HG02678 (cell line): ENCODE data around the gene TNFRSF18.

Source experiments
- ATAC-seq: cut with Tn5 transposase; IDR thresholded peaks from one replicate; pipeline ENCODE4 v1.9.1; 2021; ENCODE audit warnings: mild to moderate bottlenecking, moderate library complexity; ENCODE audit not compliant: unreplicated experiment

Gene TNFRSF18

DNA sequence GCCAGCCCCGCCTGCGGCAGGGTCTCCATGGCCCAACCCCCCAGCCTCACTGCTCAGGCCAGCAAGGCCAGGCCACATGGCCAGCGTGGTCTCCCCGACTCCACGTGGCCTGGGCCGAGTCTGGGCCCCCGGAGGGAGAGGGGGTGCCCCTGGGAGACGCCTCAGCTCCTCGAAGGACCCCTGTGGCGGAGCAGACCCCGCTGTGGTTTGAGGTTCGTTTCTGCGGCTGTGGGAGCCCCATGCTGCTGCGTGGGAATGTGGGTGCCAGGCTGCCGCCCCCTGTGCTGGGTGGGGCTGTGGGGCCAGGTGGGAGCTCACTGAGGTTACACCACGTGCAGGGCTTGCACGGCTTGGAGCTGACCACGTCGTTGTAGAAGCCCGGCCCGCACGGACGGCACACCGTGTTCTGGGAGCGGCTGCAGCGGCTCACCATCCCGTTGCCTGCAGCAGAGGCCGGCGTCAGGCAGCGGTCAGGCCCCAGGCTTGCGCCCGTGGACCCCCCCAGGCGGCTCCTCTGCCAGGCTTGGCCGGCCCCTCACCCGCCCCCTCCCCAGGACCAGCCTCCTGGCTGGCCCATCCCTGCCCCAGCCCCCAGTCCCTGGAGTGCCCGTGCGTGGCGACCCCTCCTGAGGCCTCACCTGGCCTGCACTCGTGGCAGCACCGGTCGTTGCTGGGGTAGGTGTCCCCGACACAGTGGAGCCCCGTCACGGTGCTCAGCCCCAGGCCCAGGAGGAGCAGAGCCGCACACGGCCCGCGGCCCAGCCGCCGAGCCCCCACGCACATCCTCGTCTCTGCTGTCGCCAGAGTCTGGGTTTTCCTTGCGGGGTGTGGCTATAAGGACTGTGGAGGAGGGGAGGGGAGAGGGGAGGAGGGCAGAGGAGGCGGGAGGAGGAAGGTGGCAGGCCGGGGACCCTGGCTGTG, 7.2 kb upstream of the TNFRSF18 start, which contains the start of gene TNFRSF4:
TNFRSF4 (minus strand) TSS at position 809 of the 921 bp plus-strand sequence; CDS start at position 783, 26 bp downstream.
- no peak for ATAC-seq

DNA sequence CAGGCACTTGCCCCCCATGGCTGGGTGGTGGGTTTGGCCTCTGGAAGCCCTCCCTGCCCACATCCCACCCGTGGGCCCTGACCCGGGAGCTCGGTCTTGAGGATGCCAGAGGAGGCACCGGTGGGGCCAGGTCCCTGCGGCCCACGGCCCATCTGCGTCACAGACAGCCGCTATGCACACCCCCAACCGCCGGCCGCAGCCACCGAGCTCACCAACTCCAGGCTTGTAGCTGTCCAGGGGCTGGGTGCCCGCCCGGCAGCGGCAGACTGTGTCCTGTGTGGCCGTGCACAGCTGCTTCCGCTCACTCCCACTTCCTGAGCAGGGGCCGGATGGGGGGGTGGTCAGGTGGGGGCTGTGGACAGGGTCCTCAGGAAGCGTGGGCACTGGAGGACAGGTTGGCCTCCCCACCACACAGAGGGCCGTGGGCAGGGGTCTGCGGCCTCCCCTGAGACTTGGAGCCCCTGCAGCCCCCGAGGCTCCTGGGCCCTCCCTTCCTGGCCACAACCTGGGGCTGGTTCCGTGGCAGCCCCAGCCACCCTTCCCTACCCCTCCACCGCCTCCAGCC, 6.5 kb upstream of the TNFRSF18 start:
- no peak for ATAC-seq

DNA sequence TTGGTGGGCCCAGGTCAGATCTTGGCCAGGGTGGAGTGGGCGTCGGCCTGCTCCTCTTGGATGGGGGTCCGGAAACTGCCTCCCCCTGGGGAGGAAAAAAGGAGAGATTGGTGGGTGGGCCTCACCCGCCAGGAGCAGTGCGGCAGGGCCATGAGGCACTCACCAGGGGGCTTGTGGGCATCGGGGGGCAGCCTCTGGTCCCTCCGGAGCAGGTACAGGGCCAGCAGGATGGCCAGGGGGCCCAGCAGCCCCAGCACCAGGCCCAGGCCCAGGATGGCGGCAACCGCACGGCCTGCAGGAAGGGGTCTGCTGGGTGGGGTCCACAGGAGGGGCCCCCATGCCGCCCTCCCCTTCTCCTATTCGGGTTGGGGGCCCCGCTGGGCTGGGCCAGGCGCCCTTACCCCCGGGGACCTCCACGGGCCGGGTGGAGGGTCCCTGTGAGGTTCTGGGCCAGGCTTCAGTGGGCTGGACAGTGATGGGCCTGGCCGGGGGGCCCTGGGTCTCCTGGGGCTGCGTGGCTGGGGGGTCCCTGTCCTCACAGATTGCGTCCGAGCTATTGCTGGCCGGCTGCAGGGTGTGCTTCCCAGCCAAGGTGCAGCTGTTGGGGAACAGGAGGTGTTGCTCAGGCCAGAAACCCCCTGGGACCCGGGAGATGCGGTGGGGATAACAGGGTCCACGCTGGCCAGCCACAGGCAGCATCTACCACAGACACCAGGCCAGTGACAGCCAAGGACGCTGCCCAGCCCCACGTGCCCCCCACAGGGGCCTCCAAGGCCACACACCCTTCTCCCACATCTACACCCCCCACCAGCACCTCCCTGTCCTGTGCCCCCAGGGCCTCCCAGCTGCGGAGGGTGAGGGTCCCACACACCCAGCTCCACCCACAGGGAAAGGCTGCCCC, 5.4 kb upstream of the TNFRSF18 start:
- no peak for ATAC-seq

DNA sequence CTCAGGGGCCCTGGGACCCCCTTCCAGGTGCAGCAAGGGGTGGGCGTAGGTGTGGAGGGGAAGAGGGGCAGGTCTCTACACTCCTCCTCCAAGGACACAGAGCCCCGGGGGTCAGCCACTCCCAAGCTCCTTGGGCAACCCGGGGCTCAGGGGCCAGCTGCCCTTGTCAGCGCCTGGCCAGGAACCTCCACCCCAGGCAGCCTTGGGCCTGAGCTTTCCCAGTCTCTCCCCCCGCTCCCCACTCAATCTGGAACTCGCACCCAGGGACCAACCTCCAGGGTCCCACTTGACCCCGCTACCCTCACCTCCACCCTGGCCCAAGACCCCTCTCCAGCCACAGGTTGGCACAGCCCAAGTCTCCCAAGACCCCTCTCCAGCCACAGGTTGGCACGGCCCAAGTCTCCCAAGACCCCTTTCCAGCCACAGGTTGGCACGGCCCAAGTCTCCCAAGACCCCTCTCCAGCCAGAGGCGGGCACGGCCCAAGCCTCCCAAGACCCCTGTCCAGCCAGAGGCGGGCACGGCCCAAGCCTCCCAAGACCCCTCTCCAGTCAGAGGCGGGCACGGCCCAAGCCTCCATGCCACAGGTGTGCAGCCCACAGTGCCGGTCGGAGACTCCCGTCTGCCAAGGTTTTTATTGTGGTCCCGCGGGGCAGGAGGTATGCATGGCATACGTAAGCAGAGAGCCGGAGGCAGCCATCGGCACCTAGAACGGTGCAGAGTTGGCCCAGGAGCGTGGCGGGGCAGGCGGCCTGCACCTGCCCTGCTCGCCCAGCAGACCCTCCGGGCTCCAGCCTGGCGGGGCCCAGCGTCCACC, 4.5 kb upstream of the TNFRSF18 start:
- no peak for ATAC-seq

DNA sequence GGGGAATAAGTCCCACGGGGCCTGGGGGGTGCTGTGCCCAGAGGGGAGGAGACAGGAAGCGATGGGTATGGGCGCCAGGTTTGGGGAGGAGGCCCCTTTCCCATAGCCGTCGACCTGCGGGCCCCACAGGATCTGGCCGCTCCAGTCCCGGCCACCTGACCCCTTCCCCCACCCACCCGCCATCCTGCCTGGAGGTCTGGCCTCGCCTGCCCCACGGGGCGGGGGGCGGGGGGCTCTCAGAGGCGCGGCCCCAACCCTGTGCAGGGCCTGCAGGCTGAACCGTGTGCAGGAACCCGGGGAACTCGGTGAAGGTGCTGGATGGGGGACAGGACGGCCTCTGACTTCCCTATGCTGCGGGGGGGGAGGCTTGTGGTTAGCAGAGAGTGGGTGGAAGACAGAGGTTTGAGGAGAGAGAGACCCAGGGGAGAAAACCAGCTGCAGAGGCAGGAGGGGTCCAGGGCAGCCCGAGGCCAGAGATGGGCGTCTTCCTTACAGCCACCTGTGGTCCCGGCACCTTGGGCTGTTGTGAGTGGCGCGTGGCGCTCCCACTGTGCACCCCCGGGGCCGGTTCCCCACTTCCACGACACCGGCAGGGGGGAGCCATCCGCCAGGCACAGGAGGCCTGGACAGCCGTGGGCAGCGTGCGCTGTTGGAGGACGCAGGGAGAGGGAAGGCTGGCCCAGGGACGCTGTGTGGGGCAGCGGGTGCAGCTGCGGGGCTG, 2.5 kb upstream of the TNFRSF18 start:
- ATAC-seq: no peak

DNA sequence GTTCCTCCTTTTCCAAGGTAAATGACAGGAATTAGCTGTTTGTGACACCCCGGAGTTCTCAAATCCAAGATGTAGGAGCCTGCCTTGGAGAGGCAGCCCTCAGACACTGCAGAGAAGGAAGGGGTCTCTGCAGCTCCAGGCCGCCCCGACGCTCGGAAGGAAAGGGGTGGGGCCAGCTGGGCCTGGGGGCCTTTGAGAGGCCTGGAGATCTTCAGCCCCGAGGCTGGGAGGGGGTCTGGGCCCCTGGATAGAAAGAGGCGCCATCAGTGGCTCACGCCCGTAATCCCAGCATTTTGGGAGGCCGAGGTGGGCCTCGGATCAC, 1.1 kb upstream of the TNFRSF18 start:
- ATAC-seq: no peak

DNA sequence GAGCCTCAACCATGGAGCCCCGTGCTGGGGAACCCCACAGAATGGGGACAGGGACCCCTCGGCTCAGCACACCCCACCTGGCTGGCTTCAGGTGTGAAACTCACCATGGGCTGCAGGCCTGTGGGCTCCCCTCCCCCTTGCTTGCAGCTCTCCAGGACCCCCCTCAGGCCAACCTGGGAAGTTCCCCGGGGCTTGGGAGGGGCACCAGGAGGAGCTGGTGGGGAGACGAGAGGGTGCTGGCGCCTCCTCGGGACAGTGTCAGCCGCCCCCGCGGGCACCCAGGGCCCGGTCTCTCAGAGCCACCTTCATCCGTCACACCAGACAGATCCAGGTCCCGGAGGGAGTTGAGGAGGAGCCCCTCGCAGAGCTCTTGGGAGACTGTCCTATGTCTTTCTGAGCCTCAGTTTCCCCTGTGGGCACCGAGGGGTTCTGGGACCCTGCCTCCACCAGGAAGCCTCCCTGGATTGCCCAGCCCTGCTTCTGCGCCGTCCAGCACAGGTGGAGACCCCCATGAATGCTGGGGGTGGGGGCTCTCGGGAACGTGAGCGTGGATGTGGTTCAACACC, 657 bp upstream of the TNFRSF18 start:
- ATAC-seq: no peak

DNA sequence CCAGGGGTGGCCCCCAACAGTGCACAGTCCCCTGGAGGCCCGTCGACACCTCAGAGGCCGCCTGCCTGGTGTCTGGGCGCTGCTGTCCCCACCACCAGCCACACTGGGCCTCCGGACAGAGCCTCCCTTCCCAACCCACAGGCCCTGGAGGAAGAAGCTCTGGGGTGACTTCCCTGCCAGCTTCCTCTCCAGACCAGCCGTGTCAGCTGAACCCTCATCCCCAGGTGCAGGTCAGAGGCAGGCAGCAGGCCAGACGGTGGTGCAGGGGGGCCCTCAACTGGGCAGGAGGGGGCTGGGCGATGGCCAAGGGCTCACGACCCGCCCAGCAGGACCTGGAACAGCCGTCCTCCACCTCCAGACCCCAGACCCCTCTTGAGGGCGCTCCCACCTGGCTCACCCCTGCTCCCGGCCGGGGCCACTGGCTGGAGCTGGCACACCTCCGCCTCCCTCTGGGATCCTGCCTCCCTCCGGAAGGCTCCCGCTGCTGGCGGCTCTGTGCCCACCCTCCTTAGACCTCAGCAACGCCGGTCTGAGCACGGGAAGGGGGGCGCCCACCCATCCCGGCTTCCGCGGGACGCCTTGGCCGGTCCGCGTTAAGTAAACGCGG, 520 bp downstream of the TNFRSF18 start:
- ATAC-seq: no peak

DNA sequence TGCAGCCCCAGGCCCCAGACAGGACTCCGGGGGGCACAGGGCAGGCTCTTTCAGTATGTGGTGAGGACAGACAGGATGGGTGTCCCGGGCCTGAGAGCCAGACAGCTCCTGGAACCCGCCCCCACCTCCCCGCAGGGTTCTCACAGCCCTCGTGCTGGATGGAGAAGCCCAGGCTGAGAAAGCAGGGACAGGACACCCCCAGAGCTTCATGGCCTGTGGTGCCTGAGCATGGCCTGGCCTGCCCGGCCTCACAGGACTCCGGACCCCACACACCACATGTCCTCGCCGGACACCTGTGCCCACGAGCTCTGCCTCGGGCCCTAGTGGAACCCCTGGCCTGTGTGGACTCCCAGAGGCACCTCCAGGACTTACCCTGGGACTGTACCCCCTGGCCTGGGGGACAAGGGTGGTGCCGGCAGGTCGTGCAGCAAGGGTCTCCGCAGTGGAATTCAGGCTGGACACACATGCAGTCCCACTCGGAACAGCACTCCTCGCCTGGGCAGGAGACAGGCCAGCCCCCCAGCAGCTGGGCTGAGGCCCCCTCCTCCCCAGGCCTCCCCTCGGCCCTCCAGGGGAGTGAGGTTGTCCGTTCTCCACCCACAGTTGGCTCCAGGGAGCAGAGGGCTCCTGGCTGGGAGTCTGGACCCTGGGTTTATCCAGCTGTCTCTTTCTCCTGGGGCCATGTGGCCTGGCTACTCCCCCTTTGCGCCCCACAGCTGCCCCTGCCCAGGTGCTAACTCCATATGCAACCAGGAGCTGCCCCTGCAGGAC, 1.2 kb downstream of the TNFRSF18 start:
- no peak for ATAC-seq

DNA sequence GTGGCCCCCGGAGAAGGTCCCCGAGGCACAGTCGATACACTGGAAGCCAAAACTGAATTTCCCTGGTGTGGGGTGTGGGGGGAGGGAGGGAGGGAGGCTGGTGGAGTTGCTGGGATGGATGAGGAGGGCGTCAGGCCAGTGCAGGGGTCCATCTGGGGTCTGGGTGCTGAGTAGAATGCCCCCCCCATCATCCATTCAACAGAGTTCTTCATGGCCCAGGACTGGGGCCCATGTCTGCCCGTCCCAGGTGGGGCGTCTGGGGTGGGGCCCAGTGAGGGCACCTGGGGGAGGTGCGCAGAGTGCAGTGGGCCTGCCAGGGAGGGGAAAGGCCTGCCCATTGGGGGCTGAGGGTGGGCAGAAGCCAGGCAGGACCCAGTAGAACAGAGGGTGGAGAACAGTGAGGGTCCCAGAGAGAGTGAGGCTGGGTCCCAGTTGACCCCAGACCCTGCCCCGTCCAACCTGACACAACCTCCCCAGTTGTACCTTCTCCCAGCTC, 1.9 kb downstream of the TNFRSF18 start:
- ATAC-seq: no peak

DNA sequence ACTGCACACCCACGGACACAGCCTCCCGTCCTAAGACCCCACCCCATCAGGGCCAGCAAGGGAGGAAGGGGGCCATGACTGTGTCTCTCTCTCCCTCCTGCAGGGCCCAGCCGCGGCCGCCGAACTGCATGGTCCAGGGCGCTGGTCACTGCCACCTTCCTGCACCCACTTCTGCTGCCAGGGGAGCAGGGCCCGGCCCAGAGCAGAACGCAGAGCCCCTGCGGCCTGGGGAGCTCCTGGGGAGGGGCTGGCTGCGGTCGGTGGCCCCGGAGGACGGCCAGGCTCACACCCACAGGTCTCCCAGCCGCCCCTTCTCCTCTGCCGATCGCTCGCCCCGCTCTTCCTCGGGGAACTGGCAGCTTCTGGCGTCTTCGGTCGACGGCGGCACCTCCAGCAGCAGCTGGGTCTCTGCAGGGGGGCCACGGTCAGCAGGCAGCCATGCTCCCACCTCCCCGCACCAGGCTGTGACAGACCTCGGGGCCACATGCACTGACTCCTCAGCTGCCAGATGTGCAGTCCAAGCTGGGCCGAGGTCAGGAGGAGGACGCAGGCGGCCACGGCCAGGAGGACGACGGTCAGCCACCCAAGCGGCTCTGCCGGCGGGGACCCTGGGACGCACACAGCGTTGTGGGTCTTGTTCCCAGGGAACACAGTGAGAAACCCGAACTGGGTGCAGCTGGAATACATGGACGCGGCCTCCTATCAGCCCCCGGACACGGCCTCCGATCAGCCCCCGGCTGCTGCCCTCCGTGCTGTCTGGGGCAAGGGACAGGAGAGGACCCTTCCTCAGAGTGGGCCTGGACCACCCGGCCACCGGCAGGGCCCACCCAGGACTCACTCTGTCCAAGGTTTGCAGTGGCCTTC, 2.6 kb downstream of the TNFRSF18 start:
- no peak for ATAC-seq

DNA sequence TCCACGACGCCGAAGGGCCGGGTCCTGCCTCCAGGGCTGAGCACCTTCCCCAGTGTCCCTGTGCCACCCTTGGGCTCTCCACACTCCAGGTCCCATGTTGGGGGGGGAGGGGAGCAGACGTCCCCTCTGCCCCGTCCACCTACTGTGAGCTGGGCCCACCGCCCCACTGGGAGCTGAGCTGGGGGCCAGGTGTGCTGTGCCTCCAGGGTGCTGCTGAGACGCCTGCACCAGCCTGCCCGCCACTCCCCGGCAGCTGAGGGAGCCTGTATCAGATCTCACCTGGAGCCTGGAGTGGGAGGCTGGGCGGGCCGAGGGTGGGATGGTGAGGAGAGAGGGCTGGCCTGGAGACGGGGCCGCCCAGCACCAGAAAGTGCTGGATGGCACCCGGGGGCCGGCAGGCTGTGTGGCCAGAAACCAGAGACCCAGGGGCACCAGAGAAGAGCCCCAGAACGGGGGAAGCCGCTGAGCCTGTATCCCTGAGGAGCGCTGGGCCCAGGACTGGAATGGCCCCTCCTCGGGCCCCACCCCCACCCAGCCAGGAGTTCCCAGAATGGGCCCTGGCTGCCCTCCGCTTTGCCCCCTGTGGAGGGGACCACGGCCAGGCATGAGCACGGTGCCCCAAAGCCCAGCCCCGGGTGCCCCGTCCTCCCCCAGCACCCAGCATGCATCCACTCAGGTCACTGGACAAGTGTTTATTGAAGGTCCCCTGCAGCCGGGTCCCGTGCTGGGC, 3.4 kb downstream of the TNFRSF18 start:
- no peak for ATAC-seq

DNA sequence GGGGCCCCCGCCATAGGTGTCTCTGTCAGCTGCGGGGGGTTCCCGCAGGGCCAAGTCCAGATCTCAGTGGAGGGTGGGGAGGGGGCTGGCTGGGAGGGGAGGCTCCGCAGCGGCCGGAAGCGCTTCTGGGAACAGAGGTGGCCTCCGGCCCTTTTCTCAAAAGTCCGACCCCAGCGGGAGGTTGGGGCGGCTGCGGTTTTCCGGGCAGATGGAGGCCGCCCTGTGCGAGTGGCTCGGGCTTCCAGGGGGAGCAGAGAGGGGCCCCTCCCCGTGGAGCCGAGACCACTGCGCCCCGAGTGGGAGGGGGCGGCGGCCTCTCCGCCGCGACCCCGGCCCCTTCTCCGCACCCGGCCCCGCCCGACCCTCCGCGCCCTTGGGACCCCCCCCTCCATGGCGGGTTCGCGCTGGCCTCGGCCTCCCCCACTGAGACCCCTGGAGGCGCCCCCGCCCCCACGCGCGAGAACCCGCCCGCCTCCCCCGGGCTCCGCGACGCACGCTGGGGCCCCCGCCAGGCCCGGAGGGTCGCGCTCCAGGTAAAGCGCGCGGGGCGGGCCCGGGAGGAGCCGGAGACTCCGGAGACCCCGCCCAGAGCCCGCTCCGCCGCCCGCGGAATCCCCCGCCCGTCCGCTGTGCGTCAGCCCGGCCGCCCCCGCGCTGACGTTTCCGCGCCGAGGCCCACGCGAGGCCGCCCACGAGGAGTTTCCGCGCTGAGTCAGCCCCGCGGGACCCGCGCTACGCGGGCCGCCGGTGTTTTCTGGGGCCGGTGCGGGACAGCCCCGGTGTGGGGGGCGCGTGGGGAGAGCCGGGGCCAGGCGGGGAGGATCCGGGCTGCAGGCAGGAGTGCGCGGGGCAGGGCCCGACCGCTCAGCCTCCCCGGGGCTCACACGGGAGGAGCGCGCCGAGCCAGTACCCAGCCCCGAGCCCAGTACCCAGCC, 5.2 kb downstream of the TNFRSF18 start:
- ATAC-seq: peak; percentile 43

DNA sequence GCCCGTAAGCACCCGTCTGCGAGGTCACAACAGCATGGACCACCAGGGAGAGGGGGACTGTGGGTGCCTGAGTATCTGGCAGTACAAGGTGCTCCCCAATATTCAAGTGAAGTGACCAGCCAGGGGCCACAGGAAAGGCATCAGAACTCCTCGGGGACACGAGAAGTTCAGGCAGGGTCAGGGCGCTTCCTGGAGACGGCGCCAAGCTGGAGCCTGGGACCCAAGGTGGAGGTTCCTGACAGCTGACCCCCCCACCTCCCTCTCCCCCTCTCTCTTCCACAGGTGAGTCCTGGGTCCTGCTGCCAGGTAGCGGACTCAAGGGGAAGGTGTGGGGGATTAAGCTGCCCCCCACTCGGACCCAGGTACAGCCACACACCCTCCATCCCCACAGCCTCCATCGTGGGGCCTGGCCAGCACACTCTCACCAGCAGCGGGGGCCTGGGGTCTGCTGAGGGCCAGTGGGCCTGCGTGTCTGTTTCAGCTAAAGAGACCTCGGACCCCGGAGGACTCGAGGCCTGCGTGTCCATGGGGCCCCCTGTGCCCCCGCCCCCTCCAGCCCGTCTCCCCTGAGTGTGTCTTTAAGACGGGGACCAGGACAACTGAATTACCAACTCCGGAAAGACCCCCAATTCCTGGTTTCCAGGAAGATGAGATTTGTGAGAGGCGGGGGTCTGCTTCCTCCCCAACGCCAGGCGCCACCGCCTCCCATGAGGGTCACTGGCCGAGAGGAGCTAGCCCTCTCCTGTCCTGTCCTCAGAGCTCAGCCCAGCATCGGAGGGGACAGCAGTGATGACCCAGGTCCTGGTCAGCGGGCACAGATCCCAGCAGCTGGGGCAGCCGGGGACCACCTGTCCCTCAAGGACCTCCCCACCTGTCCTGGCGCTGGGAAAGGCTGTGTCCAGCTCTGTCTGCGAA, 6.2 kb downstream of the TNFRSF18 start:
- no peak for ATAC-seq
